Large intestine (tissue), 3 donors: Measurements from ENCODE around the gene UBAC2. TPM values are rescaled to one million over a fixed set of nuclear protein-coding genes. Genes with fewer than 3 reads are reported as not detected.
"Not testable (repeated sequence)": the region's sequence is repeated elsewhere in the genome, so short reads cannot be mapped to it uniquely, and the experiment has no call there.

ENCODE experiments used
- DNase-seq, 2 donors: peaks; one replicate each; pipeline versions ENCODE4 v3.0.0 to v3.0.0-alpha.2; 2013
- H3K27ac ChIP-seq: one replicate; pipeline ENCODE4 v1.5.1; 2013; ENCODE audit warnings: low read length
- H3K27me3 ChIP-seq: 2 replicates; pipeline ENCODE4 v1.6.1; 2013; ENCODE audit warnings: low read length; ENCODE audit not compliant: control insufficient read depth, insufficient read depth
- H3K36me3 ChIP-seq: 2 replicates; pipeline ENCODE4 v1.6.1; 2013; ENCODE audit warnings: low read length; ENCODE audit not compliant: control insufficient read depth, insufficient read depth
- H3K4me1 ChIP-seq: one replicate; pipeline ENCODE4 v1.6.1; 2013; ENCODE audit warnings: low read length; ENCODE audit not compliant: control insufficient read depth, insufficient read depth
- H3K4me3 ChIP-seq: one replicate; pipeline ENCODE4 v1.5.1; 2013; ENCODE audit warnings: low read length
- H3K9me3 ChIP-seq: one replicate; pipeline ENCODE4 v1.6.1; 2013; ENCODE audit warnings: mild to moderate bottlenecking, low read depth, low read length, moderate library complexity; ENCODE audit not compliant: control insufficient read depth
- WGBS: methylation state at CpG from one replicate; pipeline ENCODE4 v1.1.5; 2013; ENCODE audit warnings: low lambda C conversion rate; ENCODE audit not compliant: insufficient coverage; 5-methylcytosine and 5-hydroxymethylcytosine counted together
- polyA plus RNA-seq: library from polyadenylated mRNA; unstranded; fragments of 120-200 nt; gene quantifications from one replicate; pipeline ENCODE4 v1.2.1, GENCODE V29; 2013

Gene UBAC2
- polyA plus RNA-seq, 1 donor: 77.8 TPM

- H3K9me3 ChIP-seq: no peaks in the 10 kb centered on the region
- no peak overlapping the region for H3K4me3 ChIP-seq
- H3K4me1 ChIP-seq: peaks cover 9% of the 10 kb centered on the region
- no peaks in the 10 kb centered on the region for H3K27me3 ChIP-seq
- WGBS: no CpG with 5 or more reads among the region's 11 CpGs
- H3K27ac ChIP-seq: no peak overlapping the region
- no peaks in the 10 kb centered on the region for H3K36me3 ChIP-seq
- no peak for DNase-seq
Observed at GRCh38 chr13:99398916-99399622, 198.4 kb downstream of the UBAC2 start.

- no peak overlapping the region for H3K27ac ChIP-seq
- no CpG with 5 or more reads among the region's 8 CpGs for WGBS
Observed at GRCh38 chr13:99399623-99399974, 198.9 kb downstream of the UBAC2 start.

GRCh38 chr13:99403458-99403971, 202.9 kb downstream of the UBAC2 start:
- no CpG with 5 or more reads among the region's 5 CpGs for WGBS

More at GRCh38 chr13:99399623-99399974, 198.9 kb downstream of the UBAC2 start:
- Histone ChIP-seq H3K4me1 (peaks cover 9% of the 10 kb centered on the region), H3K36me3 (no peaks in the 10 kb centered on the region), H3K9me3 (no peaks in the 10 kb centered on the region), H3K27me3 (no peaks in the 10 kb centered on the region), H3K4me3 (no peak overlapping the region)
- DNase-seq: no peak

GRCh38 chr13:99404005-99404755, 203.5 kb downstream of the UBAC2 start:
- Histone ChIP-seq H3K27ac (no peak overlapping the region), H3K36me3 (no peaks in the 10 kb centered on the region), H3K4me1 (no peaks in the 10 kb centered on the region), H3K9me3 (peaks cover 3% of the 10 kb centered on the region), H3K27me3 (no peaks in the 10 kb centered on the region), H3K4me3 (no peak overlapping the region)
- no CpG with 5 or more reads among the region's 24 CpGs for WGBS
- no peak for DNase-seq

More at GRCh38 chr13:99403458-99403971, 202.9 kb downstream of the UBAC2 start:
- no peak overlapping the region for H3K4me3 ChIP-seq
- H3K27ac ChIP-seq: no peak overlapping the region
- H3K9me3 ChIP-seq: peaks cover 2% of the 10 kb centered on the region
- H3K4me1 ChIP-seq: peaks cover 7% of the 10 kb centered on the region
- no peak for DNase-seq
- no peaks in the 10 kb centered on the region for H3K36me3 ChIP-seq
- H3K27me3 ChIP-seq: no peaks in the 10 kb centered on the region

- Histone ChIP-seq H3K27me3 (no peaks in the 10 kb centered on the region), H3K9me3 (peaks cover 3% of the 10 kb centered on the region), H3K27ac (no peak overlapping the region), H3K4me1 (no peaks in the 10 kb centered on the region), H3K4me3 (no peak overlapping the region), H3K36me3 (no peaks in the 10 kb centered on the region)
- 97% methylated on average over 4 of the region's 15 CpGs for WGBS
- no peak for DNase-seq
Observed at GRCh38 chr13:99405966-99406365, 205.3 kb downstream of the UBAC2 start.

GRCh38 chr13:99406799-99407201, 206.1 kb downstream of the UBAC2 start:
- Histone ChIP-seq H3K36me3 (no peaks in the 10 kb centered on the region), H3K4me1 (no peaks in the 10 kb centered on the region), H3K27me3 (no peaks in the 10 kb centered on the region), H3K9me3 (peaks cover 3% of the 10 kb centered on the region), H3K4me3 (no peak overlapping the region), H3K27ac (no peak overlapping the region)
- WGBS: 73% methylated on average over 2 of the region's 6 CpGs
- DNase-seq: no peak

- Histone ChIP-seq H3K4me3 (no peak overlapping the region), H3K9me3 (peaks cover 3% of the 10 kb centered on the region), H3K36me3 (no peaks in the 10 kb centered on the region), H3K4me1 (no peaks in the 10 kb centered on the region), H3K27me3 (no peaks in the 10 kb centered on the region), H3K27ac (no peak overlapping the region)
- no peak for DNase-seq
- WGBS: no CpG with 5 or more reads among the region's 33 CpGs
Observed at GRCh38 chr13:99407906-99408702, 207.4 kb downstream of the UBAC2 start.

GRCh38 chr13:99408703-99409000, 208.0 kb downstream of the UBAC2 start:
- Histone ChIP-seq H3K4me3 (no peak overlapping the region), H3K27ac (no peak overlapping the region), H3K27me3 (no peaks in the 10 kb centered on the region), H3K9me3 (peaks cover 3% of the 10 kb centered on the region), H3K36me3 (no peaks in the 10 kb centered on the region), H3K4me1 (no peaks in the 10 kb centered on the region)
- no CpG with 5 or more reads among the region's 10 CpGs for WGBS
- no peak for DNase-seq

- not testable (repeated sequence) for H3K9me3 ChIP-seq, DNase-seq, H3K27me3 ChIP-seq, H3K27ac ChIP-seq, H3K4me1 ChIP-seq, H3K4me3 ChIP-seq, H3K36me3 ChIP-seq
- WGBS: no CpG with 5 or more reads among the region's 11 CpGs
Observed at GRCh38 chr13:99409461-99410083, 208.9 kb downstream of the UBAC2 start.
